Endothelial cell of umbilical vein (primary cell): ENCODE results near the gene DMRT3. TPM values are rescaled to one million over a fixed set of nuclear protein-coding genes. Genes with fewer than 3 reads are reported as not detected.

Source experiments
- polyA plus RNA-seq, 4 experiments: library from polyadenylated mRNA; depleted of rRNA in 3 of 4; stranded (reverse) in 3 of 4; unstranded in 1 of 4; fragments of >200 nt; gene quantifications; 2 replicates each; pipeline versions ENCODE4 v1.2.1 to v1.2.3, GENCODE V29; 2011 to 2012; ENCODE audit warnings: missing spikeins in 1 of 4
- small RNA-seq: library from RNA; depleted of rRNA; stranded (forward); fragments of <200 nt; gene quantifications from one replicate; pipeline ENCODE3, GENCODE V24; 2012; ENCODE audit warnings: low replicate concordance, low read depth; ENCODE audit not compliant: insufficient read depth, insufficient read length
- total RNA-seq: library from RNA; stranded (reverse); gene quantifications from 2 replicates; pipeline ENCODE4 v1.2.3, GENCODE V29; 2021

DMRT3 gene
- total and polyA plus RNA-seq, 2 donors (not counting 3 experiments of a cell fraction or from before 2014, with no cell fraction given): not detected

Small RNA genes within 50 kb of the gene (small RNA-seq; reads per million reads assigned to genes)
- gene RNU6-1073P: not detected

Other genes starting within 250 kb of the DMRT3 start
- 0.20 TPM in 1 of 2 replicates, not detected in the other for gene DMRT1, start 135.0 kb upstream of the DMRT3 start, total RNA-seq
- gene DMRT1, start 135.0 kb upstream of the DMRT3 start, polyA plus RNA-seq: 0.08 TPM in 1 of 2 replicates, not detected in the other
- not detected in 2 replicates for gene DMRT2, start 73.7 kb downstream of the DMRT3 start, total RNA-seq
- gene DMRT2, start 73.7 kb downstream of the DMRT3 start, polyA plus RNA-seq: not detected in 2 replicates